ENCODE measurements around the gene CAPN2. TPM values are rescaled to one million over a fixed set of nuclear protein-coding genes. Genes with fewer than 3 reads are reported as not detected.

Gene CAPN2
- polyA plus RNA-seq, 1 of the 3 experiments (the other 2 are of a cell fraction): 208 TPM

GRCh38 chr1:223759273-223759672 lies 46.9 kb downstream of the CAPN2 start:
- 96% methylated on average over 13 of the region's 13 CpGs for WGBS (ENCODE audit: low lambda C conversion rate)
- H3K9me2 ChIP-seq: no peaks in the 10 kb centered on the region
- peaks cover 9% of the 10 kb centered on the region for H3F3A ChIP-seq (replicated peaks; ENCODE audit: insufficient read depth)
- no peak overlapping the region for H3K9ac ChIP-seq
- no peaks in the 10 kb centered on the region for H4K20me1 ChIP-seq (ENCODE audit: insufficient read depth)
- ChIA-PET POLR2A (no interaction called here), CTCF (interaction anchor here (1.0 to 6.8 kb wide), 2 partner anchors 10 to 64 kb away, joined by 3 to 46 read pairs; no protein-coding TSS in a partner anchor)
- peaks cover 68 to 84% of the 10 kb centered on the region in 2 experiments for H3K36me3 ChIP-seq (replicated peaks in 1 of 2; ENCODE audit: control insufficient read depth in 1 of 2, insufficient read depth in 2 of 2, low read length in 1 of 2)
- no peaks in the 10 kb centered on the region for H3K79me2 ChIP-seq (ENCODE audit: insufficient read depth)
- no peaks in the 10 kb centered on the region for H3K9me3 ChIP-seq
- H3K4me2 ChIP-seq: no peak overlapping the region
- no peak overlapping the region for H3K27ac ChIP-seq (ENCODE audit: low read depth in 2 of 2, low read length in 1 of 2)
- H3K4me1 ChIP-seq (ENCODE audit: control insufficient read depth in 1 of 2, insufficient read depth in 2 of 2, low read depth in 1 of 2, low read length in 1 of 2): no peaks in the 10 kb centered on the region
- H3K4me3 ChIP-seq (ENCODE audit: low read depth in 2 of 2, low read length in 1 of 2): no peak overlapping the region
- no peak for TF ChIP-seq USF1 (IDR thresholded peaks at IDR 0.05; ENCODE audit: borderline replicate concordance, low read depth)
- TF ChIP-seq MXI1 (IDR thresholded peaks at IDR 0.05; ENCODE audit: low read depth, low read length): no peak
- TF ChIP-seq RXRA (IDR thresholded peaks at IDR 0.05; ENCODE audit: borderline replicate concordance, low read depth): no peak
- TF ChIP-seq REST (IDR thresholded peaks at IDR 0.05; ENCODE audit: low read depth, low read length): no peak
- TF ChIP-seq RAD21 (IDR thresholded peaks at IDR 0.05; ENCODE audit: low read length): no peak
- no peak for TF ChIP-seq ELF1 (IDR thresholded peaks at IDR 0.05)
- TF ChIP-seq JUND (IDR thresholded peaks at IDR 0.05): no peak
- no peak for TF ChIP-seq NFIC (IDR thresholded peaks at IDR 0.05; ENCODE audit: borderline replicate concordance)
- no peak for TF ChIP-seq YY1 (IDR thresholded peaks at IDR 0.05; ENCODE audit: low read depth)
- TF ChIP-seq, protein P1, sequence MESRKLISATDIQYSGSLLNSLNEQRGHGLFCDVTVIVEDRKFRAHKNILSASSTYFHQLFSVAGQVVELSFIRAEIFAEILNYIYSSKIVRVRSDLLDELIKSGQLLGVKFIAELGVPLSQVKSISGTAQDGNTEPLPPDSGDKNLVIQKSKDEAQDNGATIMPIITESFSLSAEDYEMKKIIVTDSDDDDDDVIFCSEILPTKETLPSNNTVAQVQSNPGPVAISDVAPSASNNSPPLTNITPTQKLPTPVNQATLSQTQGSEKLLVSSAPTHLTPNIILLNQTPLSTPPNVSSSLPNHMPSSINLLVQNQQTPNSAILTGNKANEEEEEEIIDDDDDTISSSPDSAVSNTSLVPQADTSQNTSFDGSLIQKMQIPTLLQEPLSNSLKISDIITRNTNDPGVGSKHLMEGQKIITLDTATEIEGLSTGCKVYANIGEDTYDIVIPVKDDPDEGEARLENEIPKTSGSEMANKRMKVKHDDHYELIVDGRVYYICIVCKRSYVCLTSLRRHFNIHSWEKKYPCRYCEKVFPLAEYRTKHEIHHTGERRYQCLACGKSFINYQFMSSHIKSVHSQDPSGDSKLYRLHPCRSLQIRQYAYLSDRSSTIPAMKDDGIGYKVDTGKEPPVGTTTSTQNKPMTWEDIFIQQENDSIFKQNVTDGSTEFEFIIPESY (IDR thresholded peaks at IDR 0.05; ENCODE audit: borderline replicate concordance, low read depth): no peak
- no peaks in the 10 kb centered on the region for H3K27me3 ChIP-seq (ENCODE audit: insufficient read depth)
- H2AFZ ChIP-seq (ENCODE audit: low read depth): no peak overlapping the region
- DNase-seq: no peak

GRCh38 chr1:223760833-223761232 lies 48.5 kb downstream of the CAPN2 start:
- 86% methylated on average over 6 of the region's 6 CpGs for WGBS (ENCODE audit: low lambda C conversion rate)
- Histone ChIP-seq H3K4me2 (no peak overlapping the region), H3K4me3 (ENCODE audit: low read depth in 2 of 2, low read length in 1 of 2) (no peak overlapping the region), H4K20me1 (ENCODE audit: insufficient read depth) (no peaks in the 10 kb centered on the region), H3K9me2 (no peaks in the 10 kb centered on the region), H2AFZ (ENCODE audit: low read depth) (no peak overlapping the region), H3K9ac (no peak overlapping the region), H3K4me1 (ENCODE audit: control insufficient read depth in 1 of 2, insufficient read depth in 2 of 2, low read depth in 1 of 2, low read length in 1 of 2) (no peaks in the 10 kb centered on the region), H3K79me2 (ENCODE audit: insufficient read depth) (no peaks in the 10 kb centered on the region; the same call in 1 of the 2 replicates), H3K27me3 (ENCODE audit: insufficient read depth) (no peaks in the 10 kb centered on the region), H3K36me3 (replicated peaks in 1 of 2; ENCODE audit: control insufficient read depth in 1 of 2, insufficient read depth in 2 of 2, low read length in 1 of 2) (peaks cover 66 to 88% of the 10 kb centered on the region in 2 experiments), H3F3A (replicated peaks; ENCODE audit: insufficient read depth) (peaks cover 14% of the 10 kb centered on the region), H3K9me3 (no peaks in the 10 kb centered on the region), H3K27ac (ENCODE audit: low read depth in 2 of 2, low read length in 1 of 2) (no peak overlapping the region)
- ChIA-PET POLR2A (interaction anchor here (1.0 kb wide), 1 partner anchor 9 kb away, joined by 5 read pairs; no protein-coding TSS in a partner anchor), CTCF (interaction anchor here (1.3 to 6.8 kb wide), 4 partner anchors 8 to 49 kb away, joined by 3 to 46 read pairs (median 8); partner anchors contain the start of gene CAPN2)
- DNase-seq: no peak
- TF ChIP-seq, protein P1 (IDR thresholded peaks at IDR 0.05; ENCODE audit: borderline replicate concordance, low read depth): no peak
- TF ChIP-seq MAX (IDR thresholded peaks at IDR 0.05; ENCODE audit: low read depth): no peak
- TF ChIP-seq MXI1 (IDR thresholded peaks at IDR 0.05; ENCODE audit: low read depth, low read length): no peak
- no peak for TF ChIP-seq TAF1 (IDR thresholded peaks at IDR 0.05; ENCODE audit: borderline replicate concordance, low read depth, low read length)
- TF ChIP-seq FOXJ3 (CRISPR knock-in tag; IDR thresholded peaks at IDR 0.05): no peak
- TF ChIP-seq, protein P2, sequence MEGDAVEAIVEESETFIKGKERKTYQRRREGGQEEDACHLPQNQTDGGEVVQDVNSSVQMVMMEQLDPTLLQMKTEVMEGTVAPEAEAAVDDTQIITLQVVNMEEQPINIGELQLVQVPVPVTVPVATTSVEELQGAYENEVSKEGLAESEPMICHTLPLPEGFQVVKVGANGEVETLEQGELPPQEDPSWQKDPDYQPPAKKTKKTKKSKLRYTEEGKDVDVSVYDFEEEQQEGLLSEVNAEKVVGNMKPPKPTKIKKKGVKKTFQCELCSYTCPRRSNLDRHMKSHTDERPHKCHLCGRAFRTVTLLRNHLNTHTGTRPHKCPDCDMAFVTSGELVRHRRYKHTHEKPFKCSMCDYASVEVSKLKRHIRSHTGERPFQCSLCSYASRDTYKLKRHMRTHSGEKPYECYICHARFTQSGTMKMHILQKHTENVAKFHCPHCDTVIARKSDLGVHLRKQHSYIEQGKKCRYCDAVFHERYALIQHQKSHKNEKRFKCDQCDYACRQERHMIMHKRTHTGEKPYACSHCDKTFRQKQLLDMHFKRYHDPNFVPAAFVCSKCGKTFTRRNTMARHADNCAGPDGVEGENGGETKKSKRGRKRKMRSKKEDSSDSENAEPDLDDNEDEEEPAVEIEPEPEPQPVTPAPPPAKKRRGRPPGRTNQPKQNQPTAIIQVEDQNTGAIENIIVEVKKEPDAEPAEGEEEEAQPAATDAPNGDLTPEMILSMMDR (IDR thresholded peaks at IDR 0.05): no peak
- TF ChIP-seq RXRA (IDR thresholded peaks at IDR 0.05; ENCODE audit: borderline replicate concordance, low read depth): no peak
- TF ChIP-seq TCF12 (IDR thresholded peaks at IDR 0.05): no peak
